Testis (tissue), 3 donors: ENCODE data around the gene DUS1L. TPM values are rescaled to one million over a fixed set of nuclear protein-coding genes. Genes with fewer than 3 reads are reported as not detected.

Experiments
- DNase-seq: peaks from one replicate; pipeline ENCODE4 v3.0.0-alpha.2; 2019
- H3K27ac ChIP-seq, 2 donors: fragments of 200-600 bp; sonication (generic); one replicate each; pipeline ENCODE4 v1.5.1; 2019
- H3K27me3 ChIP-seq: fragments of 200-600 bp; sonication (generic); one replicate; pipeline ENCODE4 v1.5.1; 2019
- H3K36me3 ChIP-seq: fragments of 200-600 bp; sonication (generic); one replicate; pipeline ENCODE4 v1.5.1; 2017; ENCODE audit warnings: low read depth; ENCODE audit errors: missing control alignments
- H3K4me1 ChIP-seq: fragments of 200-600 bp; sonication (generic); one replicate; pipeline ENCODE4 v1.5.1; 2019
- H3K4me3 ChIP-seq, 2 donors: fragments of 200-600 bp; sonication (generic); one replicate each; pipeline ENCODE4 v1.5.1; 2017 to 2019
- H3K9me3 ChIP-seq: fragments of 200-600 bp; sonication (generic); one replicate; pipeline ENCODE4 v1.5.1; 2017
- CTCF ChIP-seq, 3 experiments: fragments of 450-650 bp in 2 of 3; fragments of 200-600 bp in 1 of 3; sonication (generic) in 1 of 3; IDR thresholded peaks; one replicate each; pipeline ENCODE4 v1.5.1; 2016 to 2019; ENCODE audit warnings: antibody characterized with exemption in 3 of 3, mild to moderate bottlenecking in 2 of 3, moderate library complexity in 1 of 3
- POLR2A ChIP-seq: fragments of 450-650 bp; IDR thresholded peaks from one replicate; pipeline ENCODE4 v1.6.1; 2017; ENCODE audit warnings: antibody characterized with exemption, mild to moderate bottlenecking, moderate library complexity
- WGBS, 2 donors: methylation state at CpG; one replicate each; pipeline ENCODE4 v1.1.5; 2018; 5-methylcytosine and 5-hydroxymethylcytosine counted together
- intact Hi-C: fragments of 100-400 bp; cut with DNase I; formaldehyde crosslinking; loops from one replicate; pipeline ENCODE4 v1.15.1; 2023; ENCODE audit warnings: low total_unique reads
- polyA plus RNA-seq: library from polyadenylated mRNA; stranded (reverse); fragments of 350-450 nt; fragmentation: Illumina TruSeq; extraction: RNeasy Lipid Tissue Mini Kit (QIAGEN cat#74804); gene quantifications from one replicate; pipeline ENCODE4 v1.2.3, GENCODE V29; 2014; ENCODE audit warnings: low read depth, low replicate concordance; ENCODE audit not compliant: insufficient read depth
- total RNA-seq, 2 donors: library from RNA; depleted of rRNA; stranded (reverse); fragments of >200 nt; gene quantifications; one replicate each; pipeline ENCODE4 v1.2.3, GENCODE V29; 2016

Gene DUS1L
- total and polyA plus RNA-seq, 3 donors from 2014 or later, result 117 to 132 (median 127) TPM

- no peak for TF ChIP-seq POLR2A
- no peak for TF ChIP-seq CTCF (IDR thresholded peaks at IDR 0.05)
- 47 to 50% methylated on average over 16 to 24 of the region's 24 CpGs for WGBS, 2 donors
- Histone ChIP-seq H3K4me1 (peaks cover 34% of the 10 kb centered on the region), H3K36me3 (no peaks in the 10 kb centered on the region), H3K27ac (peak overlapping the region; percentile 29 to 70), H3K4me3 (no peak overlapping the region), H3K9me3 (no peaks in the 10 kb centered on the region), H3K27me3 (no peaks in the 10 kb centered on the region)
- peak; percentile 46 for DNase-seq
- intact Hi-C loops, result no loop called here
These were observed 40.5 kb upstream of the DUS1L start for GRCh38 chr17:82105882-82106687.

GRCh38 chr17:82105417-82105881, 39.8 kb upstream of the DUS1L start:
- no peak for DNase-seq
- no peak for TF ChIP-seq CTCF (IDR thresholded peaks at IDR 0.05)
- no peak for TF ChIP-seq POLR2A
- Histone ChIP-seq H3K9me3 (no peaks in the 10 kb centered on the region), H3K4me3 (no peak overlapping the region), H3K36me3 (no peaks in the 10 kb centered on the region), H3K4me1 (peaks cover 40% of the 10 kb centered on the region), H3K27ac (peak overlapping the region in 1 of 2 donors; percentile 91), H3K27me3 (no peaks in the 10 kb centered on the region)
- intact Hi-C loops, result no loop called here
- 91 to 94% methylated on average over 13 of the region's 13 CpGs for WGBS, 2 donors

- H3K4me3 ChIP-seq, result no peak overlapping the region
- 91 to 97% methylated on average over 4 to 11 of the region's 11 CpGs for WGBS, 2 donors
- intact Hi-C loops, result no loop called here
- H3K27me3 ChIP-seq, result no peaks in the 10 kb centered on the region
- DNase-seq, result no peak
- H3K36me3 ChIP-seq, result no peaks in the 10 kb centered on the region
- TF ChIP-seq POLR2A (no peak), CTCF (IDR thresholded peaks at IDR 0.05) (no peak)
- peaks cover 43% of the 10 kb centered on the region for H3K4me1 ChIP-seq
- H3K9me3 ChIP-seq, result no peaks in the 10 kb centered on the region
- H3K27ac ChIP-seq, result peak overlapping the region; percentile 74 to 91
These were observed 39.3 kb upstream of the DUS1L start for GRCh38 chr17:82104797-82105416.

- WGBS, 2 donors, result 55 to 63% methylated on average over 16 to 24 of the region's 24 CpGs
- Histone ChIP-seq H3K9me3 (no peaks in the 10 kb centered on the region), H3K27me3 (no peaks in the 10 kb centered on the region), H3K36me3 (no peaks in the 10 kb centered on the region), H3K4me1 (peaks cover 53% of the 10 kb centered on the region), H3K4me3 (no peak overlapping the region), H3K27ac (peak overlapping the region; percentile 74 to 91)
- TF ChIP-seq POLR2A (no peak), CTCF (IDR thresholded peaks at IDR 0.05) (no peak)
- intact Hi-C loops, result no loop called here
- DNase-seq, result peak; percentile 85
These were observed 38.2 kb upstream of the DUS1L start for GRCh38 chr17:82103553-82104451.
